ENCODE results near the gene WNT1.
A peak's percentile ranks its signal among the peaks of the same experiment; 100 is the strongest.

WNT1 gene

DNA sequence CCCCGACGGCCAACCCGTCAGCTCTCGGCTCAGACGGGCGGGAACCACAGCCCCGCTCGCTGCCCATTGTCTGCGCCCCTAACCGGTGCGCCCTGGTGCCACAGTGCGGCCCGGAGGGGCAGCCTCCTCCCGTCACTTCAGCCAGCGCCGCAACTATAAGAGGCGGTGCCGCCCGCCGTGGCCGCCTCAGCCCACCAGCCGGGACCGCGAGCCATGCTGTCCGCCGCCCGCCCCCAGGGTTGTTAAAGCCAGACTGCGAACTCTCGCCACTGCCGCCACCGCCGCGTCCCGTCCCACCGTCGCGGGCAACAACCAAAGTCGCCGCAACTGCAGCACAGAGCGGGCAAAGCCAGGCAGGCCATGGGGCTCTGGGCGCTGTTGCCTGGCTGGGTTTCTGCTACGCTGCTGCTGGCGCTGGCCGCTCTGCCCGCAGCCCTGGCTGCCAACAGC is at the start of gene WNT1:
TSS of gene WNT1 (plus strand) at position 32 of the 450 bp plus-strand sequence. CDS start at position 361, 329 bp downstream.
- DNase-seq (ENCODE audit: low read depth in 1 of 2, low spot score in 1 of 2): no peak

DNA sequence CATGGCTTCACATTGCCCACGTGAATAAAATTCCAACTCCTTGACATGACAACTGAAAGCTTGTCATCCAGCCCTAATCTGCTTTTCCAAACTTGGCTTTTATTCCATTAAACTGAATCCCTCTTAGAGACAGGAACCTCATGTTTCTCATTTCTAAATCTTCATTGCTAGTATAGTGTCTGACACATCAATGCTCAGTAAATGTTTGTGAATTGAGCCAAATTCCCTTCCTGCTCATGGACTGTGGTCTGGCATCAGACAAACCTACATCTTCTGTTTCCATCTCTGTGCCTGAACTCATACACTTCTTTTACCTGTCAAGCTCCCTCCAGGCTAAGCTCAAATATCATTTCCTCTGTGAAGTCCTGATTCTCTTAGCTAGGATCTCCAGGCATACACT is 48.6 kb upstream of the WNT1 start:
- no peak for DNase-seq (ENCODE audit: low read depth in 1 of 2, low spot score in 1 of 2)

DNA sequence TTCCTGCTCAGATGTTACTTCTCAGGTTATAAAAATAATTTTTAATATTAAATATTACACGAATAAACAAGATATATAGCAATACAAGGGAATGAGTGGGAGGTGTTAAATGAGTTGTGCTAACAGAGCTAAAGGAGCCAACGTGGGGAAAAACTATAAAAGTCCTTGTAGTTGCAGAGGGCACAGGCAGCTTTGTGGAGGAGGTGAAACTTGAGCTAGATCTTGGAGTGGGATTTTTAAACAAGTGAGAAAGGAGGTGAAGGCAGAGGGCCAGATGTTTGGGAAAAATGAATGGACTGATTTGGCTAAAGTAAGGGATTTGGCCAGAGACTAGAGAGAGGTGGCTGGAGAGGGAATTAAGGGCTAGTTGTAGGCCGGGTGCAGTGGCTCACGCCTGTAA is 47.6 kb upstream of the WNT1 start:
- DNase-seq (ENCODE audit: low read depth in 1 of 2, low spot score in 1 of 2): no peak

DNA sequence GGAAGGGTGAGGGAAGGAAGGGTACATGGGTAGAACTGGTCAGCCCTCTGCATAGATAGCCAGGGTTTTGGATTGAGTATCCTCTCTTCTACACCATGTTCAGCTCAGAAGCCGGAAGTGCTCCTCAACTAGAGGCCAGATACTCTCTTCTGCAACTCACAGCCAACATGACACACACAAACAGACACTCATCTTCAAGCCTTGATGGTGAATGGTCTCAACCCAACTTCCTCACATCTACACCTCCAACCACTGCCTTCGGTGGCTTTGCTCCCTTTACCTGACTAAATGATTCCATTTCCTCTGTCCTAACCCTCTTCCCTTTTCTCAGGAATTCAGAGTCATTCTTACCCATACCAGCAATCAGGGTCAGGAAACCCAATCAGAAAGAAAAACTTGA is 45.2 kb upstream of the WNT1 start:
- DNase-seq (ENCODE audit: low read depth in 1 of 2, low spot score in 1 of 2): no peak

DNA sequence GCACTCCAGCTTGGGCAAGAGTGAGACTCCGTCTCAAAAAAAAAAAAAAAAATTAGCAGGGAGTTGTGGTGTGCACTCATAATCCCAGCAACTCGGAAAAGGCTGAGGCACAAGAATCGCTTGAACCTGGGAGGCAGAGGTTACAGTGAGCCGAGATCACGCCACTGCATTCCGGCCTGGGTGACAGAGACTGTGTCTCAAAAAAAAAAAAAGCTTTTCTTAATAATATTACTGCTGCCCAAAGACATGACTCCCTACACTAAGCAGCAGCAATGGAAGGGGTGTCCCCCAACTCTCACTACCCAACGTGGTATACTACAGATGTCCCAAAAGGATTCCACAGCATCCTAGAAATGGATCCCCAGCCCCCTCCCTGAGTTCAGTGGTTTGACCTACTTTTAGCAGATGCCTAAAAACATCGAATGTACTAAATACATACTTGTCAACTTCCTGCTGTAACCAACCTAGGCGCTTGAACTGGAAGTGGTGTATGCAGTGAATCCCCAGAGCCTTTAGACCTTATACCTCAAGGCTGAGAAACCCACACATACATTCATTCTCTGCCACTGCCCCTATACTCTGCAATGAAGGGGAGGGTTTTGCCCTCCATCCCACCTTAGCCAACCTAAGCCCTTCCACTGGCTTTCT is 44.3 kb upstream of the WNT1 start:
- DNase-seq (ENCODE audit: low read depth in 1 of 2, low spot score in 1 of 2): no peak

DNA sequence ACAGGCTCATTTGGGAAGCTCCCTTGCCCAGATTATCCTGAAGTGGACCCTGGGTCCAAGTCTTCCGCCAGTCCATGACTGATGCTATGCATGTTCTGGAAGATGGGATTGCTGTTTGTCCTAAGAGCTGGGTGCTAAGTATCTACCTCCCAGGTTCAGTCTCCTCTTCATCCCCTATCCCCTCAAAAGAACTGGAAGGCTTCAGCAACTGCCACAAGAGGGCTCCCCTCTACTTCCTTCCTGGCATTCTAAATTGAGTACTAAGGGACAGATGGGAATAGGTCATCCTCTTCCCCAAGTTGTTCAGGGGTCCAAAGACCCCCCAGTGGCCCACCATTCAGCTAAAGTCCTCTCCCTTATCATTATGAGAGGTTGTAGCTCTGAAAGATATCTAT is 43.8 kb upstream of the WNT1 start:
- DNase-seq (ENCODE audit: low read depth in 1 of 2, low spot score in 1 of 2): no peak

DNA sequence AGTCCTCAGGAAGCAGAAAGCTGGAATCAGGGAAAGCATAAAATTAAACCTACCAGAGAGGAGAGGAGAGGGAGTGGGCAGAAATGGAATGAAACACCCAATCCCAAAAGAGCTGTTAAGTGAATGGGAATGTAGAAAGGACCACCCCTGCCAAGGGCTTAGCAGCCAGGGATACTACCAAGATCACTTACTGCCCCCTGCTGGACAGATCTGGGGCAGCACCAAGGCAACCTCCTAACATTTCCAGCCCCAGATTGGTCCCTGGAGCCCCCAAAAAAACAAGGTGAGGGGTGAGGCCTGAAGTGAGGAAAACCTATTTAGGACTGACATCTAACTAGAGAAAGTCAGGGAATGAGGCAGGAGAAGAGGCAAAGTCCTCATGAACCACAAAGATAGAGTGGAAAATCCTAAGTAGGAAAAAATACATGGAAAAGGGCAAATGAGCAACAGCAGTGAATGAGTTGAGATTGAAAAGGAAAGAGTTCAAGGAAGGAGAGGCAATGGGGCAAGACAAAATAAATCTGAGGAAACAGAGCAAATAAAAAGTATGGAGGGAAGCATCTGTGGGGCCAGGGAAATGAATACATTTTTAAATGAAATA is 41.6 kb upstream of the WNT1 start:
- peak; percentile 65 to 71 for DNase-seq (ENCODE audit: low read depth in 1 of 2, low spot score in 1 of 2)

DNA sequence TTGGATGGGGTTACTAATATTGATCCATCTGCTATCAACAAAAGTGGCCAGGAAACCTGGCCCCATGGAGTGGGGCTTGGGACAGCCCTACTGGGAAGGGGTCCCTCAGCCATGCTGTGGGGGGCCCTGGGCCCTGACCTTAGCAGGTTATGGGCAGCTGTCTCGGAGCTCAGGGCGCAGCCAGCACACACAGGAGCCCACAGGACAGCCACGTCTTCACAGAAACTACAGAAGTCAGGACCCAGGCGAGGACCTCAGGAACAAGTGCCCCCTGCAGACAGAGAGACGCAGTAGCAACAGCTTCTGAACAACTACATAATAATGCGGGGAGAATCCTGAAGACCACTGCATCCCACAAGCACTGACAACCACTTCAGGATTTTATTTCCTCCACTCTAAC is 41.0 kb upstream of the WNT1 start:
- DNase-seq (ENCODE audit: low read depth in 1 of 2, low spot score in 1 of 2): no peak

DNA sequence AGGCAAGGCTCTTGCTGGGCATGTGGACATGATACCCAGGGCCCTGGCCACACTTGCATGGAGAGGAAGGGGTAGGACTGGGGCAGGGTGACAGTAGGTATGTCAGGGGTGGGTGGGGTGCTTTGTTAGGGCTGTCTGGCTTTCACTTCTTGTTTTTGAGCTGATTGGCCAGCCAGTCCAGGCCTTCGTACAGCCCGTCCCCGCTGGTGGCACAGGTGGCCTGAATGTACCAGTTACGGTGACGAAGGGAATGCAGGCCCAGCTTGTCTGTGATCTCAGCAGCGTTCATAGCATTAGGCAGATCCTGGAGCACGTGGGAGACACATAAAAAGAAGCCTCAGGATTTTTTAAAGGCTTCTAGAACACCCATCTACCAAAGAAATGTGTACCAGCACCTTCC is 39.3 kb upstream of the WNT1 start:
- no peak for DNase-seq (ENCODE audit: low read depth in 1 of 2, low spot score in 1 of 2)

DNA sequence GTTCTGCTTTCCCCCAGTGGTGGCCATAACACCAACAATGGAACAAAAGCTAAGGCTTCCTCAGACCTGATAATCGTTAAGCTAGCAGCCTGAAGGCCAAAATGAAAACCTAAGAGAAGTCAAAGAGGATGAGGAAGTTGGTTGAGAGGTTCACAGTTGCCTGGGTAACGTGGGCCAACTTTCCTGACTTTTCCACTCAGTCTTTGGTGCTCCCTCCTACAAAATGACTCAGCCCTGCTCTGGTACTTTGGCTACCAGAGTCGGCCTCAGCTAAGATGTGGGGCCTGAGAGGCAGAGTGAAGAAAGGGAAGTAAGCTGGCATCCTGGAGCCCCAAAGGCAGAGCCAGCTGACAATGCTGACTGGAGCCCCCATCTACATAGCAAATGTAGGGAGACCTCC is 37.9 kb upstream of the WNT1 start:
- no peak for DNase-seq (ENCODE audit: low read depth in 1 of 2, low spot score in 1 of 2)

DNA sequence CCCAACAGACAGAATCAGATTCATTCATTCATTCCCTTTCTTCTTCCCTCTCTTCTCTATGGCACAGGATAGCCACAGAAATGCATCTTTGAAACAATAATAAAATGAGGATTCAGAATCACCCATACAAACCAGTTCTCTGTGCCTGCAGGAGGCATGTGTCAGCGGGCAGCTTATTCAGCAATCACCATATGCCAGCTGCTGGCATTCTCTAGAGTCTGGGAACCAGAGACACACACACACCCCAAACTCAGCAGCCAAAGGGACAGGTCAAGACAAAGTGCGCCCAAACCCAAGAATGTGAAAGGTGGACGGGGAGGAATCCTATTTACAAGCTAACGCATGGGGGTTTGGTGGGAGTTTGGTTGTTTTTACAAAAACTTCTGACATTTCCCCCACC is 34.9 kb upstream of the WNT1 start:
- no peak for DNase-seq (ENCODE audit: low read depth in 1 of 2, low spot score in 1 of 2)

DNA sequence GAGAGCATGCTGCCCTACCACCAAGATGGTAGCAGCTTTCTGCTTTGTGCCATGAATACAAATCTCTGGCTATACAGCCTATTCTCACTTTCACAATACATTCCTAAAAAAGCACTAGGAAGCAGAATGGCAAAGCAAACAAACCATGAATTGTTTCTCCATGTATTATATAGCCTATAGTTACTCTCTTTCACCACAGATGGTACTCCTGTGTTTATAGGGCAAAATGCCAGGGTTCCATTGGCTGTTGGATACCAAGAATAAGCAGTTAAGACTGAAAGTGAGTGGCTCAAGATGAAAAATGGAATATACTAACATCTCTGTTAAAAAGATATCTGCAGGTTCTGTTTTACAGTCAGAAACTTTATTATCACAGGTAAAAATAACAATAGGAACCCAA is 31.9 kb upstream of the WNT1 start:
- no peak for DNase-seq (ENCODE audit: low read depth in 1 of 2, low spot score in 1 of 2)

DNA sequence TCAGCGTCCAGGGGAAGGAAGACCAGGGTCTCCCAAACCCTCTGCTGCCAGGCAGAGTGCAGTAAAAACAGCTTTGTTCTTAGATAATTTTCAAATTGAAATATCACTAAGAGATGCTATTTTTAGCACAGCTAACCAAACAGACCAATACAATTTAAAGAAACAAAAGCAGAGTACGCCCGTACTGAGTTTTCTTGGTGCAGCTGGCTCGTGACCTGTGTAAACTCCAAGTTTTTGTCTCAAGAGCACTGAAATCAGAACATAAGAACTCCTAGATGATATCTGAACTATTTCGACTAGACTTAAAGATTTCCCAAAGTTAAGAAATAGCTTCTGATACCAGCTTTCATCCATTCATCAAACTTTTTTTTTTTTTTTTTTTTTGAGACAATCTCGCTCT is 31.2 kb upstream of the WNT1 start:
- DNase-seq (ENCODE audit: low read depth in 1 of 2, low spot score in 1 of 2): no peak

DNA sequence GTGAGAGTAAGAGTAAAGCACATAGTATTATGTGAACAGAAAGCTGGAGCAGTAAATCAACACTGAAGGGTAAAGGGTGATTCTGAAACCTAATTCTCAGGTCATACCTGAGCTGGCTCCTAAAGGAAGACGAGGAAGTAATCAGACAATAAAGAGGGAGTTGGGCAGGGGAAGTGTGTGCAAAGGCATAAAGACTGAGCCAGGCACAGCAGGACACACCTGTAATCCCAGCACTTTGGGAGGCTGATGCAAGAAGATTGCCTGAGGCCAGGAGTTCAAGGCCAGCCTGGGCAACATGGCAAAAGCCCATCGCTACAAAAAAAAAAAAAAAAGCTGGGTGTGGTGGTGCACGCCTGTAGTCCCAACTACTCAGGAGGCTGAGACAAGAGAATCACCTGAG is 30.4 kb upstream of the WNT1 start:
- no peak for DNase-seq (ENCODE audit: low read depth in 1 of 2, low spot score in 1 of 2)

DNA sequence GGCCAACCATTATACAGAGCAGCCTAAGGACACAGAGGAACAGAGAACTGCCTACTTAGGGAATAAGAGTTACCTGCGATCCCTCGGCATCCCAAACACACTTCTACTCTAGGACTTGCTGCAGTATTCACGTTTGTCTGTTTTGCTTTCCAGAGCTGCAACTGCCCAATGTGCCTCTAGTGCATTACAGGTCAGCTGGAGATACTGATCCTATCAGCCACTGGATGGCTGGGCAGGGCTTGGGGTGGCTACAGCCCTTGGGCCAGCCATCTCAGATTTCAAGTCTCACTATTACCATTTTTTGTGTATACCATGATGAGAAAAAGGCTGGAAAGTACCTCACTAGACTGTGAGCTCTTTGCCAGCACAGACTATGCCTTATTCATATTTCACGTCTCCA is 25.4 kb upstream of the WNT1 start:
- DNase-seq (ENCODE audit: low read depth in 1 of 2, low spot score in 1 of 2): no peak

DNA sequence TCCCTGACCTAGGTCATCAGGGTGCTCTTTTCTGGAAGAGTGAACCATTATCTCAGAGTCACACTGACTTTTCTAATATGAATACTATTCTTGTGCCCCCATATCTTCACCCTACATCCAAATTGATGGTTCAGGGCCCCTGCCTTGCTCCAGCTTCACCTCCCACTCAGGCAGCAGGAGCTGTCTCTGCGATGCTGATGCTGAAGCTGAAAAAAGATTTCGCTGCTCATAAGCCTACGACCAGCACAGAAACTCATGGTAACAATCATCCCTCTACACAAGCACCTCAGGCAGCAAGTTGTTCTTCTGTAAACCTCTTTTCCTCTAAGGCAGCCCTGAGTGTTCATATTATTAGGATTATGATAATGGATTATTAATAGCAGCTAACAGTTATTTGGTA is 24.1 kb upstream of the WNT1 start:
- no peak for DNase-seq (ENCODE audit: low read depth in 1 of 2, low spot score in 1 of 2)

DNA sequence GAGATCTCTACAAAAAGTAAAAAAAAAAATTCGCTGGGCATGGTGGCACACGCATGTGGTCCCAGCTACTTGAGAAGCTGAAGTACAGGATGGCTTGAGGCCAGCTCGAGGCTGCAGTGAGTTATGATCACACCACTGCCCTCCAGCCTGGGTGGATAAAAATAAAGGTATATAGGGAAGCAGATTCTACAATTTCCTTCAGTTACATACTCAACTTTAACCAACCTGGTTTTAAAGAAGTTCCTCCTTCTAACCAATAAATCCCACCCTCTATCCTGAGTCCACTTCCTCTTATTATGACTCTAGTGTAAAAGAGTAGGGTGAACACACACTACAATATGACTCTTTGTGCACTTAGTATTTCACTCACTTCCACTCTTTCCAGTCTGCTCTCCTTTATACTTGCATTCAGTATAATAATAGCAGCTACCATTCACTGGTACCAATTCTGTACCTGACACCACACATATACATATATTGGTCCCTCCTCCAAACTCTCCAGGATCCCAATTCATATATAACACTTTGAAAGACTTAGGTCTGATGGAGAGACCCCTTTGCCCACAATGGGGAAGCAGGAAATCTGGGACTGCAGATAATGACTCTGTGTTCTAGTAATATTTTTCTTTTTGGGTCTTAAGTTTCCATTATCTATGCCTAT is 23.2 kb upstream of the WNT1 start:
- DNase-seq (ENCODE audit: low read depth in 1 of 2, low spot score in 1 of 2): no peak

DNA sequence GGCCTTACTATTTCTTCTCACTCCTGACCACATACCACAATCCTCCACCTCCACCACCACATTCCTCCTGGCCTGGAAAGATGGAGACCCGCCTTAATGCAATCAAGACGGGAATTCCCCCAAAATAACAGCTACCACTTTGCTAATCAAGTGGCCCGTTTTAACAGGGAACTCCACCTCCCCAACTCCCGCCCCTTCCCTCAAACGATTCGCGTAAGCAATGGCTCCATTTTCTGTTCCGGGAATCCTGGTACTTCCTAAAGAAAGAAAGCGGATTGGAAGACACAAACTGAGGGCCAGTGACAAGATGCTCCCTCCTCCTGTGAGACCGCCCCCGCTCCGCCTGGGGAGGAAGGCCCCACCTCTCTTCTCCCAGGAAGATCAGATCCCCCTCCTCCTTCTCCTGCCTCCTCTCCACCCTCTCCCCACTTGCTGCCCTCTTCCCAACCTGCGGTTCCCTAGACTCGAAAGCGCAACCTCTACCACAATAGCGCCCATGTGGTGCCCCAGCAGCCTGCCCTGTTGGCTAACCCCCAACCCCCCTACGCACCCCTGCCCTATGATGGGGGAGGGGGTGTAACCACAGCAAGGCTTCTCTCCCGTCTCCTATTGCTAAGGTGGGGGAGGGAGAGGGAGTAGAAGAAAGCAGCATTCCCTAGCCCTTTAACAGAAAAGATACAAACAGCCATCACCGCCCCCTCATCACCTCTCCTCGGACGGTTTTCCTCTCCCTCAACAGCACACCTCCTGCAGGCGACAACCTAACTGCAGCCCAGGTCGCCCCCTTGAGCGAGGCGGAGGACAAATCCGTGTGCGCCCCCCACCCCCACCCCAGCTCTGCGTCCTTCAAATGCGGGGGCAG is 21.6 kb upstream of the WNT1 start:
- no peak for DNase-seq (ENCODE audit: low read depth in 1 of 2, low spot score in 1 of 2)

DNA sequence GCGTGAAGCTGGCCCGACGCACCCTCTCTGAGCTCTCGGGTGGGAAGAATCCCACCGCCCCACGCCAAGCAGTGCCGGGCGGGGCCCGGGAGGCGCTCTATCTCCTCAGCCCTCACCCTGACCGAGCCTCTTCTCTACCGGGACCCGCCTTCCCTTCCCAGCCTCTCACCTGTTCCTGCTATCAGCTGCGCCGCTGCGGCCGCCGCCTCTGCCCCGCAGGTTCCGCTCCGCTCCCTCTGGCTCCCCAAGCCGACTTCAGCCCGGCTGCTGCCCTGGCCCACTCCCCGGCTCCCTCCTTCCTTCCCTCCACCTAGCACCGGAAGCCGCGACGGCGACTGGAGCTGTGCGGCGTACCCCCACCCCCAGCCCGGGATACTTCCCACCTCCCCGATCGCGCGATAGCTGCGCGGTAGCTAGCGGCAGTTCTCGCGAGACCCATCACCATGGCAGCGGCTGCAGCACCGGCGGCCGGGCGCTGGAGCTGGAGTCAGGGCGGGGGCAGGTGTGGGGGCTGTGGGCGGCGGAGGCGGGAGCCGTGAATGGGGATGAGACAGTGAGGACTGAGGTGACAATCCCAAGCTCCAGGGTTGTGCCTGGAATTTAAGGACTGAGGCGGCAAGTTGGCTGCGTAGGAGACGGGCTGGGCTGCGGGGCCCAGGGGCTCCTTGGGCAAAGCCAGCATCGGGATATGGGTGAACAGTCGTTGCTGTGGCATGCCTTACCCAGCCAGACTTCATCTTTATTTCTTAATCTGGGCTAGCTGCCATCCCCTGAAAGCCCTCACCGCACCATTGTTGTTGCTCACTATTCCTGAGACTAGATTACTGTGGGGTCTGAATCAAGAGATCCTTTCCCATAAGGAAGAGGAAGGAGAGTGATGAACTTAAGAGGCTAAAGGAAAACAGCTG is 20.7 kb upstream of the WNT1 start, which contains the start of gene ARF3:
TSS of gene ARF3 (minus strand) at position 347 of the 908 bp plus-strand sequence. CDS start 16,392 bp downstream, outside the sequence.
- DNase-seq (ENCODE audit: low read depth in 1 of 2, low spot score in 1 of 2): peak; percentile 81 to 82

DNA sequence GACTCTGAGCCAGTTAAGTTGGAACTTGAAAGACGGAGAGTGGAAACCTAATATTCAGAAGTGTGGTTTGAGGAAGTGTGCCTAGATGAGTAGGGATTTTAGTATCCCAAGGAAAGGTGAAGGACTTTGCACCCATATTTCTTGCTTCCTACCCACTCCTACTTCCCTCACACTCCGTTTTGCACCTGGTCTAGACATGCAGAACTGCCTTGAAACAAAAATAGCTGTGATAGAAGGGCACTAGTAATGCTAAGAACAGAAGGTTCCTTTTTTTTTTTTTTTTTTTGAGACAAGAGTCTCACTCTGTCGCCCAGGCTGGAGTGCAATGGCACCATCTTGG is 20.1 kb upstream of the WNT1 start:
- DNase-seq (ENCODE audit: low read depth in 1 of 2, low spot score in 1 of 2): no peak

DNA sequence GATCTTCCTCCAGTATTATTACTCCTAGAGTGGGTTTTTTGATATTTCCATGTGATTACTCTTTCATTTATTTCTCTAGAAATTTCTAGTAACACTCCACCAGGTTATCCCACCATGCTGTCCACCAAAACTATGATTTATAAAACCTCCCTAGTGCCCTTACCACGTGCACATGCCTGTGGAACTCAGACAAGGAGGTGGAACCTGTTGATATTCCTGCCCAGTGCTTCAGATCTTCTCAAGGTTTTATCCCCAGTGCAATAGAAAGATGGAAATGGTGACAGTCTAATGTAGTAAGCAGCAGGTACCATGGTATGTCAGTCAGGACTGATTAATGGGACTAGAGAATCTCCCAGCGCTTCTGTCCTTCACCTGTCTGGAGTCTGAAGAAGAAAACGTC is 17.3 kb upstream of the WNT1 start:
- no peak for DNase-seq (ENCODE audit: low read depth in 1 of 2, low spot score in 1 of 2)

Data from stimulated activated CD4-positive, alpha-beta T cell treated with anti-CD3 and anti-CD28 coated beads, Interleukin-15, amount 100 ng/mL, for 1 hour (primary cell).